GM19193 (cell line): ENCODE results near the gene LGALS4.

ENCODE experiments used
- POLR2A ChIP-seq: IDR thresholded peaks from 4 replicates; pipeline ENCODE4 v1.6.1; 2011; ENCODE audit not compliant: insufficient read depth, insufficient read length; ENCODE audit errors: extremely low read depth

Gene LGALS4

GRCh38 chr19:38786572-38787265 lies 26.0 kb downstream of the LGALS4 start:
- no peak for TF ChIP-seq POLR2A

- TF ChIP-seq POLR2A: no peak
Measured at GRCh38 chr19:38785187-38785699, 27.5 kb downstream of the LGALS4 start.

- TF ChIP-seq POLR2A: no peak
Measured at GRCh38 chr19:38784224-38784623, 28.5 kb downstream of the LGALS4 start.

- no peak for TF ChIP-seq POLR2A
Measured at GRCh38 chr19:38781058-38781457, 31.7 kb downstream of the LGALS4 start.

GRCh38 chr19:38780443-38780842 lies 32.3 kb downstream of the LGALS4 start:
- TF ChIP-seq POLR2A: no peak

GRCh38 chr19:38778733-38779132 lies 34.0 kb downstream of the LGALS4 start:
- no peak for TF ChIP-seq POLR2A

- TF ChIP-seq POLR2A: no peak
Measured at GRCh38 chr19:38774181-38774950, 38.4 kb downstream of the LGALS4 start.

- no peak for TF ChIP-seq POLR2A
Measured at GRCh38 chr19:38773469-38774177, 39.1 kb downstream of the LGALS4 start, which contains the start of gene LGALS7. LGALS7 (minus strand) TSS chr19:38773517; CDS start chr19:38773492, 25 bp downstream.

- TF ChIP-seq POLR2A: peak; percentile 58
Measured at GRCh38 chr19:38769635-38770211, 43.0 kb downstream of the LGALS4 start.

- TF ChIP-seq POLR2A: no peak
Measured at GRCh38 chr19:38766276-38767047, 46.3 kb downstream of the LGALS4 start.

GRCh38 chr19:38765214-38765613 lies 47.5 kb downstream of the LGALS4 start:
- TF ChIP-seq POLR2A: no peak

- TF ChIP-seq POLR2A: no peak
Measured at GRCh38 chr19:38763795-38764220, 48.9 kb downstream of the LGALS4 start.

- no peak for TF ChIP-seq POLR2A
Measured at GRCh38 chr19:38759590-38760003, 53.1 kb downstream of the LGALS4 start.
